Suprapubic skin (tissue), 4 donors: ENCODE data around the gene RALGPS2. TPM values are rescaled to one million over a fixed set of nuclear protein-coding genes. Genes with fewer than 3 reads are reported as not detected.

ENCODE experiments used
- DNase-seq, 2 donors: peaks; one replicate each; pipeline ENCODE4 v3.0.0-alpha.2; 2019; ENCODE audit warnings: low spot score in 2 of 2
- H3K27ac ChIP-seq: fragments of 200-600 bp; sonication (generic); one replicate; pipeline ENCODE4 v1.5.1; 2019
- H3K27me3 ChIP-seq: fragments of 200-600 bp; sonication (generic); one replicate; pipeline ENCODE4 v1.5.1; 2019
- H3K36me3 ChIP-seq: fragments of 200-600 bp; sonication (generic); one replicate; pipeline ENCODE4 v1.5.1; 2019
- H3K4me1 ChIP-seq: fragments of 200-600 bp; sonication (generic); one replicate; pipeline ENCODE4 v1.5.1; 2019
- H3K4me3 ChIP-seq: fragments of 200-600 bp; sonication (generic); one replicate; pipeline ENCODE4 v1.5.1; 2019; ENCODE audit warnings: mild to moderate bottlenecking
- H3K9me3 ChIP-seq: fragments of 200-600 bp; sonication (generic); one replicate; pipeline ENCODE4 v1.5.1; 2019
- CTCF ChIP-seq, 2 donors: fragments of 200-600 bp in 1 of 2; fragments of 450-650 bp in 1 of 2; sonication (generic) in 1 of 2; IDR thresholded peaks; one replicate each; pipeline ENCODE4 v1.5.1; 2016 to 2019; ENCODE audit warnings: antibody characterized with exemption in 2 of 2, mild to moderate bottlenecking in 1 of 2, moderate library complexity in 1 of 2
- EP300 ChIP-seq: sonication (generic); formaldehyde crosslinking; IDR thresholded peaks from one replicate; pipeline ENCODE4 v1.6.1; 2017; ENCODE audit warnings: antibody characterized with exemption
- POLR2A ChIP-seq, 2 donors: fragments of 450-650 bp; IDR thresholded peaks; one replicate each; pipeline ENCODE4 v1.6.1; 2017; ENCODE audit warnings: antibody characterized with exemption in 2 of 2, mild to moderate bottlenecking in 2 of 2, moderate library complexity in 2 of 2
- POLR2AphosphoS5 ChIP-seq, 3 donors: sonication (generic); formaldehyde crosslinking; IDR thresholded peaks; one replicate each; pipeline ENCODE4 v1.6.1; 2017; ENCODE audit warnings: antibody characterized with exemption in 3 of 3
- WGBS: methylation state at CpG from one replicate; pipeline ENCODE4 v1.1.5; 2018; 5-methylcytosine and 5-hydroxymethylcytosine counted together
- total RNA-seq, 4 donors: library from RNA; depleted of rRNA; stranded (reverse); fragments of >200 nt; gene quantifications; one replicate each; pipeline ENCODE4 v1.1.0, GENCODE V29; 2016

The RALGPS2 gene
- total RNA-seq, 4 donors from 2014 or later = 16.3 to 47.4 (median 27.8) TPM

GRCh38 chr1:178901482-178902125, 176.6 kb downstream of the RALGPS2 start:
- Histone ChIP-seq H3K4me1 (no peaks in the 10 kb centered on the region), H3K9me3 (no peaks in the 10 kb centered on the region), H3K27me3 (no peaks in the 10 kb centered on the region), H3K4me3 (no peak overlapping the region), H3K27ac (no peak overlapping the region), H3K36me3 (peaks cover 9% of the 10 kb centered on the region)
- DNase-seq = no peak
- WGBS = 95% methylated on average over 1 of the region's 1 CpG
- TF ChIP-seq POLR2A (IDR thresholded peaks at IDR 0.05) = no peak
- no peak for TF ChIP-seq POLR2AphosphoS5 (IDR thresholded peaks at IDR 0.05)
- TF ChIP-seq CTCF (IDR thresholded peaks at IDR 0.05) = no peak
- TF ChIP-seq EP300 = no peak

GRCh38 chr1:178908358-178908757, 183.3 kb downstream of the RALGPS2 start:
- 59% methylated on average over 1 of the region's 1 CpG for WGBS
- TF ChIP-seq POLR2AphosphoS5 (IDR thresholded peaks at IDR 0.05) (no peak), EP300 (no peak), CTCF (IDR thresholded peaks at IDR 0.05) (no peak), POLR2A (IDR thresholded peaks at IDR 0.05) (no peak)
- Histone ChIP-seq H3K27me3 (no peaks in the 10 kb centered on the region), H3K36me3 (peaks cover 4% of the 10 kb centered on the region), H3K9me3 (no peaks in the 10 kb centered on the region), H3K27ac (no peak overlapping the region), H3K4me1 (peaks cover 3% of the 10 kb centered on the region), H3K4me3 (no peak overlapping the region)
- DNase-seq = no peak

GRCh38 chr1:178910023-178910422, 185.0 kb downstream of the RALGPS2 start:
- Histone ChIP-seq H3K9me3 (no peaks in the 10 kb centered on the region), H3K27ac (no peak overlapping the region), H3K4me1 (peaks cover 3% of the 10 kb centered on the region), H3K4me3 (no peak overlapping the region), H3K27me3 (no peaks in the 10 kb centered on the region), H3K36me3 (peaks cover 6% of the 10 kb centered on the region)
- TF ChIP-seq POLR2AphosphoS5 (IDR thresholded peaks at IDR 0.05) (no peak), POLR2A (IDR thresholded peaks at IDR 0.05) (no peak), CTCF (IDR thresholded peaks at IDR 0.05) (no peak)
- no peak for DNase-seq
- WGBS = 85% methylated on average over 1 of the region's 1 CpG

GRCh38 chr1:178912597-178912996, 187.6 kb downstream of the RALGPS2 start:
- Histone ChIP-seq H3K36me3 (peaks cover 16% of the 10 kb centered on the region), H3K4me3 (no peak overlapping the region), H3K27me3 (no peaks in the 10 kb centered on the region), H3K9me3 (no peaks in the 10 kb centered on the region), H3K4me1 (peaks cover 3% of the 10 kb centered on the region), H3K27ac (no peak overlapping the region)
- no peak for TF ChIP-seq POLR2A (IDR thresholded peaks at IDR 0.05)
- TF ChIP-seq EP300 = no peak
- TF ChIP-seq CTCF (IDR thresholded peaks at IDR 0.05) = no peak
- no peak for DNase-seq
- 97% methylated on average over 2 of the region's 2 CpGs for WGBS

GRCh38 chr1:178916448-178917174, 191.6 kb downstream of the RALGPS2 start:
- no peaks in the 10 kb centered on the region for H3K4me1 ChIP-seq
- 77% methylated on average over 5 of the region's 5 CpGs for WGBS
- no peaks in the 10 kb centered on the region for H3K9me3 ChIP-seq
- DNase-seq = no peak
- no peak overlapping the region for H3K27ac ChIP-seq
- H3K36me3 ChIP-seq = peaks cover 16% of the 10 kb centered on the region
- TF ChIP-seq POLR2AphosphoS5 (IDR thresholded peaks at IDR 0.05) (no peak), EP300 (no peak), CTCF (IDR thresholded peaks at IDR 0.05) (no peak), POLR2A (IDR thresholded peaks at IDR 0.05) (no peak)
- H3K4me3 ChIP-seq = no peak overlapping the region
- H3K27me3 ChIP-seq = no peaks in the 10 kb centered on the region
